GM10266 (cell line): ENCODE measurements around the gene PAK6.

Experiments
- DNase-seq: peaks from one replicate; pipeline ENCODE4 v3.0.0; 2012; ENCODE audit errors: extremely low spot score
- CTCF ChIP-seq: IDR thresholded peaks from 2 replicates; pipeline ENCODE4 v1.5.1; 2012; ENCODE audit warnings: mild to moderate bottlenecking, low read depth; ENCODE audit not compliant: control insufficient read depth, insufficient read depth; ENCODE audit errors: missing control alignments

Gene PAK6

GRCh38 chr15:40312370-40313158, 73.7 kb downstream of the PAK6 start:
- no peak for TF ChIP-seq CTCF
- DNase-seq, result no peak

- TF ChIP-seq CTCF, result no peak
- DNase-seq, result no peak
These were observed 74.9 kb downstream of the PAK6 start for GRCh38 chr15:40313531-40314398.

GRCh38 chr15:40314723-40315276, 75.9 kb downstream of the PAK6 start:
- no peak for TF ChIP-seq CTCF
- DNase-seq, result no peak

GRCh38 chr15:40316931-40317330, 78.1 kb downstream of the PAK6 start:
- no peak for TF ChIP-seq CTCF
- DNase-seq, result no peak

GRCh38 chr15:40317580-40317979, 78.7 kb downstream of the PAK6 start:
- no peak for TF ChIP-seq CTCF
- no peak for DNase-seq

- TF ChIP-seq CTCF, result no peak
- DNase-seq, result no peak
These were observed 81.5 kb downstream of the PAK6 start for GRCh38 chr15:40320409-40320808.
